Stimulated activated CD8-positive, alpha-beta memory T cell treated with anti-CD3 and anti-CD28 coated beads, Interleukin-4, amount 100 ng/mL, for 24 hours (primary cell): ENCODE data around the gene XYLT1.

Experiments
- DNase-seq: peaks from one replicate; pipeline ENCODE4 v3.0.0-alpha.2; 2020; ENCODE audit warnings: low read depth

XYLT1 gene

GRCh38 chr16:17370731-17371285, 100.0 kb downstream of the XYLT1 start:
- no peak for DNase-seq

- no peak for DNase-seq
These were observed 100.5 kb downstream of the XYLT1 start for GRCh38 chr16:17370223-17370707.

GRCh38 chr16:17369421-17370222, 101.1 kb downstream of the XYLT1 start:
- DNase-seq: peak; percentile 42

- DNase-seq: no peak
These were observed 101.8 kb downstream of the XYLT1 start for GRCh38 chr16:17368951-17369350.

GRCh38 chr16:17368446-17368845, 102.3 kb downstream of the XYLT1 start:
- DNase-seq: no peak

- DNase-seq: no peak
These were observed 102.8 kb downstream of the XYLT1 start for GRCh38 chr16:17367923-17368322.

- no peak for DNase-seq
These were observed 103.7 kb downstream of the XYLT1 start for GRCh38 chr16:17367036-17367435.

GRCh38 chr16:17366299-17366961, 104.3 kb downstream of the XYLT1 start:
- no peak for DNase-seq

GRCh38 chr16:17365591-17366298, 105.0 kb downstream of the XYLT1 start:
- no peak for DNase-seq

GRCh38 chr16:17365211-17365541, 105.6 kb downstream of the XYLT1 start:
- no peak for DNase-seq

GRCh38 chr16:17364319-17365210, 106.2 kb downstream of the XYLT1 start:
- no peak for DNase-seq

GRCh38 chr16:17362946-17363345, 107.8 kb downstream of the XYLT1 start:
- no peak for DNase-seq

- DNase-seq: no peak
These were observed 108.6 kb downstream of the XYLT1 start for GRCh38 chr16:17362183-17362582.

- no peak for DNase-seq
These were observed 110.1 kb downstream of the XYLT1 start for GRCh38 chr16:17360693-17361122.

GRCh38 chr16:17359788-17360390, 110.9 kb downstream of the XYLT1 start:
- peak; percentile 49 for DNase-seq

GRCh38 chr16:17358846-17359245, 111.9 kb downstream of the XYLT1 start:
- no peak for DNase-seq

GRCh38 chr16:17358355-17358754, 112.4 kb downstream of the XYLT1 start:
- no peak for DNase-seq

GRCh38 chr16:17357307-17358062, 113.3 kb downstream of the XYLT1 start:
- no peak for DNase-seq

- DNase-seq: no peak
These were observed 114.4 kb downstream of the XYLT1 start for GRCh38 chr16:17356243-17356933.

GRCh38 chr16:17354685-17355084, 116.1 kb downstream of the XYLT1 start:
- no peak for DNase-seq
